K562 treated with DMSO at 1 percent for 24 hours (cell line): ENCODE results near the gene ZNF318. TPM values are rescaled to one million over a fixed set of nuclear protein-coding genes. Genes with fewer than 3 reads are reported as not detected.

Experiments used
- total RNA-seq: library from RNA; unstranded; fragments of 300-600 nt; gene quantifications from 2 replicates; pipeline ENCODE4 v1.2.3, GENCODE V29; 2022; ENCODE audit warnings: low read depth; ENCODE audit not compliant: insufficient read depth

ZNF318 gene
- total RNA-seq: 20.9 and 23.3 TPM in 2 replicates

GRCh38 chr6:43369174-43370002 lies at the start of gene ZNF318:
ZNF318 (minus strand) TSS chr6:43369647; CDS start chr6:43369365, 282 bp downstream.

GRCh38 chr6:43308101-43308989 lies 61.1 kb downstream of the ZNF318 start, which contains the start of gene CRIP3:
CRIP3 (minus strand) TSS chr6:43308826; CDS start chr6:43308792, 34 bp downstream.

GRCh38 chr6:43297644-43298564 lies 71.5 kb downstream of the ZNF318 start, which contains the start of gene SLC22A7:
SLC22A7 (plus strand) TSS chr6:43298260; CDS start chr6:43298359, 99 bp downstream.

Other genes starting within 250 kb of the ZNF318 start
- gene SRF, start 198.4 kb downstream of the ZNF318 start, total RNA-seq: 39.2 and 40.6 TPM in 2 replicates
- 21.6 and 25.5 TPM in 2 replicates for gene CUL9, start 187.5 kb downstream of the ZNF318 start, total RNA-seq
- gene DNPH1, start 140.2 kb downstream of the ZNF318 start, total RNA-seq: 221 and 250 TPM in 2 replicates
- gene TTBK1, start 126.2 kb downstream of the ZNF318 start, total RNA-seq: 0.05 TPM in 1 of 2 replicates, not detected in the other
- gene SLC22A7, start 71.4 kb downstream of the ZNF318 start, total RNA-seq: not detected in 2 replicates
- 2.3 TPM in 1 of 2 replicates, not detected in the other for gene CRIP3, start 60.8 kb downstream of the ZNF318 start, total RNA-seq
- gene ABCC10, start 57.9 kb upstream of the ZNF318 start, total RNA-seq: 30.5 and 32.8 TPM in 2 replicates
- gene DLK2, start 85.9 kb upstream of the ZNF318 start, total RNA-seq: 1.9 and 3.7 TPM in 2 replicates
- gene TJAP1, start 107.9 kb upstream of the ZNF318 start, total RNA-seq: 41.2 and 45.2 TPM in 2 replicates
- gene LRRC73, start 140.7 kb upstream of the ZNF318 start, total RNA-seq: 1.2 and 1.3 TPM in 2 replicates
- gene YIPF3, start 147.3 kb upstream of the ZNF318 start, total RNA-seq: 144 and 148 TPM in 2 replicates
- 38.0 and 45.8 TPM in 2 replicates for gene POLR1C, start 147.4 kb upstream of the ZNF318 start, total RNA-seq
- gene XPO5, start 206.4 kb upstream of the ZNF318 start, total RNA-seq: 58.4 and 77.1 TPM in 2 replicates
- gene POLH, start 206.5 kb upstream of the ZNF318 start, total RNA-seq: 27.2 and 35.2 TPM in 2 replicates